T-helper 17 cell (primary cell): Measurements from ENCODE around the gene STON2. TPM values are rescaled to one million over a fixed set of nuclear protein-coding genes. Genes with fewer than 3 reads are reported as not detected.
A peak's percentile ranks its signal among the peaks of the same experiment; 100 is the strongest.
"Not testable (repeated sequence)": the region's sequence is repeated elsewhere in the genome, so short reads cannot be mapped to it uniquely, and the experiment has no call there.

Source experiments
- ATAC-seq: fragments of 150-1000 bp; cut with Tn5 transposase; 2 replicates; pipeline ENCODE4 v1.10.0; 2021; ENCODE audit warnings: mild to moderate bottlenecking, moderate library complexity
- DNase-seq, 3 donors: peaks; one replicate each; pipeline versions ENCODE4 v3.0.0 to v3.0.0-alpha.2; 2020 to 2021
- H3K9me3 ChIP-seq: one replicate; pipeline ENCODE4 v1.7.0; 2013; ENCODE audit warnings: low read length, mild to moderate bottlenecking; ENCODE audit not compliant: control insufficient read depth, poor library complexity, severe bottlenecking
- H3K27ac Mint-ChIP-seq: one replicate; pipeline ENCODE4 v1.8.0; 2022; ENCODE audit warnings: mild to moderate bottlenecking, moderate library complexity, mixed read lengths
- H3K27me3 Mint-ChIP-seq: one replicate; pipeline ENCODE4 v1.8.0; 2022; ENCODE audit warnings: mixed read lengths
- H3K36me3 Mint-ChIP-seq: one replicate; pipeline ENCODE4 v1.8.0; 2022; ENCODE audit warnings: low read depth, mixed read lengths
- H3K4me1 Mint-ChIP-seq: one replicate; pipeline ENCODE4 v1.8.0; 2022; ENCODE audit warnings: mild to moderate bottlenecking, mixed read lengths
- H3K4me3 Mint-ChIP-seq: one replicate; pipeline ENCODE4 v1.8.0; 2022; ENCODE audit warnings: mild to moderate bottlenecking, moderate library complexity, mixed read lengths
- total RNA-seq, 4 donors: library from RNA in 2 of 4; stranded (reverse) in 2 of 4; gene quantifications; one replicate each; pipeline ENCODE4 v1.2.3 and lab custom pipeline; 2022 to 2026

Gene STON2
- total RNA-seq, 2 donors from 2014 or later, result 2.3 to 51.1 TPM

GRCh38 chr14:81434230-81434629 lies 34.1 kb upstream of the STON2 start:
- Mint-ChIP-seq H3K36me3 (peaks cover 2% of the 10 kb centered on the region), H3K27ac (no peak overlapping the region), H3K4me1 (peaks cover 12% of the 10 kb centered on the region), H3K27me3 (peaks cover 73% of the 10 kb centered on the region), H3K4me3 (no peak overlapping the region)
- DNase-seq (no peak), ATAC-seq (no peak)
- H3K9me3 ChIP-seq, result no peaks in the 10 kb centered on the region

DNA sequence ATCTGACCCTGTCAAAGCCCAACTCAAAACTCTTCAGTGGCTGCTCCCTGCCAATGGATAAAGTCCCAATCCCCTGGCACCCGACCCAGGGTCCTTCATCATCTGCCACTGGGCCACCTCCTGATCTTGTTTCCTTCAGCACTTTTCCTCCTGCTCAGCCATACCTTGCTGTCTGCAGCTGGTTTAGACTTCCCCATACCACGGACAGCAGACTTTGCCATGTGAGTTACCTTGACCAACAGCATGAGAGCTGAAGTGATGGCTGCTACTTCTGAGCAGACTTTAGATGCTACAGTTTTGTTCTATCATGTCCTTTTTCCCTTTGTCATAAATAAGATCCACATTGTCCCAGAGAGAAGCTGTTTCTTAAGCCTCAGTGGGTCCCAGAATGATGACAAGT lies 33.3 kb upstream of the STON2 start:
- Mint-ChIP-seq H3K27ac (no peak overlapping the region), H3K36me3 (peaks cover 2% of the 10 kb centered on the region), H3K4me1 (peaks cover 12% of the 10 kb centered on the region), H3K4me3 (no peak overlapping the region), H3K27me3 (peaks cover 73% of the 10 kb centered on the region)
- ATAC-seq (no peak), DNase-seq (no peak)
- H3K9me3 ChIP-seq, result no peaks in the 10 kb centered on the region

DNA sequence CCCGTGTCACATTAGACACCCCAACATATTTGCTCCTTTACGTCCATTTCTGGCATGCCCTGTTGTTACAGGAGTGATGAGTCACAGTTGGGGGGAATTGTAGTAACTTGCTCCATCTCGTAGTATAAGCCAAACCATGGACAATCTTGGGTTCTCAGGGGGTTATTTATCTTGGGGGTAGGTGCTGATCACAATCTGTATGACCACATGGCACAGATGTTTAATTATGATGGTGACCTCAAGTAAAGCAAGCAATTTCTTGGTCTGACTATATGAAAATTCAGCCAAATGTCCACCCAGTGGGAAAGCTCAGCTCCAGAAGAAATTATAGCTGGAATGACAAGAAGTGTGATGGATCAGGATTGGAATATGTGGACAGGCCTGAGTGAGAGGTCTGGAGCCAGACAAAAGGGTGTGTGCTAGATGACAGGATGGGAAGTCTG lies 32.1 kb upstream of the STON2 start:
- H3K27me3 Mint-ChIP-seq, result peaks cover 73% of the 10 kb centered on the region
- no peak overlapping the region for H3K4me3 Mint-ChIP-seq
- ATAC-seq, result no peak

DNA sequence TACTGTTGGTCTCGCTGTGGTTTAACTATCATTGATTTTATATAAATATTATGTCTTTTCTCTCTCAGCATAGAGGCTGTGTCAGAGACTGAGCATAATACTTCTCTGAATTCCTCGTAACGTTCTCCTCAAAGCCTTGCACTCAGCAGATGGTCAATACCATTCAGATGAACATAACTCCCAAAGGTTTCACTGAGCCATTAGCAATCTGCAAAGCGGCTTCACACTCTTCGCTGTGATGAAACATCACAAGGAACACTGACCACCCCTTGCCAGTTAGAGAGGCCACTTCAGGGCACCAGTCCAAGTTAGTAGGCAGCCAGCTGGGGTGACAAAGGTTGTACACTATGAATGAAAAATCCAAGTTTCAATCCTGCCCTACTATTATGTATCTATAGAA lies 30.1 kb upstream of the STON2 start:
- peaks cover 80% of the 10 kb centered on the region for H3K27me3 Mint-ChIP-seq
- H3K36me3 Mint-ChIP-seq, result peaks cover 3% of the 10 kb centered on the region
- peaks cover 14% of the 10 kb centered on the region for H3K4me1 Mint-ChIP-seq
- H3K4me3 Mint-ChIP-seq, result no peak overlapping the region
- ATAC-seq, result no peak
- no peaks in the 10 kb centered on the region for H3K9me3 ChIP-seq
- DNase-seq, result no peak
- no peak overlapping the region for H3K27ac Mint-ChIP-seq

More for the DNA sequence above, 32.1 kb upstream of the STON2 start:
- Mint-ChIP-seq H3K4me1 (peaks cover 14% of the 10 kb centered on the region), H3K36me3 (peaks cover 2% of the 10 kb centered on the region), H3K27ac (no peak overlapping the region)
- DNase-seq, result no peak
- H3K9me3 ChIP-seq, result no peaks in the 10 kb centered on the region

GRCh38 chr14:81429749-81430148 lies 29.6 kb upstream of the STON2 start:
- not testable (repeated sequence) for ATAC-seq, H3K36me3 Mint-ChIP-seq, H3K4me3 Mint-ChIP-seq, H3K27ac Mint-ChIP-seq, H3K9me3 ChIP-seq, DNase-seq
- peaks cover 80% of the 10 kb centered on the region for H3K27me3 Mint-ChIP-seq
- peaks cover 13% of the 10 kb centered on the region for H3K4me1 Mint-ChIP-seq

DNA sequence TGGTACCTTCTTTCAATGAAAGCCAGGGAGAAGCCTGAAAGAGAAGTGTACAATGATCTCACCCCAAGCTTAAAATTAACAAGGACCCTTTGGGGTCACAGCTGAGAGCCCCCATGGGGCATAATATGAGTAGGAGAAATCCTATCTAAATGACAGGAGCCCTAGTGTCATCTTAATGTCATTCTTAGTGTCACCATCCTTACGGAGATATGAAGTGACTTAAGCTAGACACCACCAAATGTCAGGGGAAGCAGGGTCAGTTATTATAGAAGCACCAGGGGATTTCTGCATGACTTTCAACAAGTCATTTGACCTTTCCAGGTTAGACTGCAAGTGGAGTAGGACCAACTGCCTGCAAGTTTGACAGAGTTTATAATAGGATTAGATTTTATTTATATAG lies 28.9 kb upstream of the STON2 start:
- DNase-seq (no peak), ATAC-seq (no peak)
- Mint-ChIP-seq H3K27ac (no peak overlapping the region), H3K27me3 (peaks cover 75% of the 10 kb centered on the region), H3K4me1 (peaks cover 13% of the 10 kb centered on the region), H3K4me3 (no peak overlapping the region), H3K36me3 (peaks cover 3% of the 10 kb centered on the region)
- no peaks in the 10 kb centered on the region for H3K9me3 ChIP-seq

DNA sequence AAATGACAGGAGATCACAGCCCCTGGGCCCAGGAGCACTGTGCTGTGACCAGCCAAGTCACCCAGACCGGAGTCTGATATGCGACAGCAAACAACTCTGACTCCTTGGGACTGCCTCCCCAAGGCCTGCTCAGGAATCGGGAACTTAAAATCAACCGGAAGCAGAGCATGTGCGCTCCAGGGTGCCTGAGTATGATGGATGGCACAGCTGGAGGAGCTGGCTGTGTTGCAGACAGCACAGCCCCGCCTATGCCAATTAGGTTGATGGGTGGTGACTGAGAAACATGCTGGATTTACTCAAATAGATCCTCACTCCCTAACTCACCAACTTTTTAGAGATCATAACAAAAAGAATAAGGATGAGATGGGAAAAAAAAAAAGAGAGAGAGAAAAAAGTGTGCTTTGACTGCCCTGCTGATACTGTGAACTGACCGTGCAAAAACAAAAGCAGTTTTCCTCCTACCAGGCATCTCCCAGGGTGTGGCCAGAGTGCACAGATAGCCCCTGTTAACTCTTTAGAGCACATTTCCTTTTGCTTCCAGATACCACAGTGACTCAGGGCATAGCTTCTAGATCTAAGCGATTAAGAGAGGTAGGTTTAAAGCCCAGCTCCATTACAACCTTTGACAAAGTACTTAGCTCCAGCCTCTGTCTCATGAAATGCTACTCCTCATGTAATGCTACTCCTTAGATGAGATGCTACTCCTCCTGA lies 27.4 kb upstream of the STON2 start:
- DNase-seq (no peak), ATAC-seq (no peak)
- H3K4me3 Mint-ChIP-seq, result no peak overlapping the region
- H3K36me3 Mint-ChIP-seq, result peaks cover 3% of the 10 kb centered on the region
- peaks cover 10% of the 10 kb centered on the region for H3K4me1 Mint-ChIP-seq
- no peak overlapping the region for H3K27ac Mint-ChIP-seq
- peaks cover 66% of the 10 kb centered on the region for H3K27me3 Mint-ChIP-seq
- H3K9me3 ChIP-seq, result no peaks in the 10 kb centered on the region

DNA sequence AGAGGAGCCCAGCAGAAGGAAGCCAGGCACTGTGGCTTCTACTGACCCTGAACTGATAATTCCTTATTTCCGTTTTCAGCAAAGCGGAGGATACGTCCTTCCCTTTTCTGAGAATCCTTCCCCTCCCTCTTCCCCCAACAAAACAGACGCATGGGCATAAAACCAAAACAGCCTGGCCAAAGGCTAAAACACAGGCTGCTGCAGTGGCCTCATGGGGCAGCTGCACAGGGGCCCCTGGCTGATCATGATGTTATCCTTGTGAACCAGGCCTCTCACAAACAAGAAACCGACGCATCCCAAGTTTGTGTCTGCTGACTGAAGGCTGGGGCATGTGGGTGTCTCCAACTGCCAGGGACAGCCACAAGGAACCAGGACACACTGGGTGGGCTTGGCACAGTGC lies 23.4 kb upstream of the STON2 start:
- H3K4me1 Mint-ChIP-seq, result peaks cover 7% of the 10 kb centered on the region
- H3K4me3 Mint-ChIP-seq, result no peak overlapping the region
- DNase-seq (no peak), ATAC-seq (no peak)
- H3K9me3 ChIP-seq, result no peaks in the 10 kb centered on the region
- H3K27me3 Mint-ChIP-seq, result peaks cover 43% of the 10 kb centered on the region
- peaks cover 3% of the 10 kb centered on the region for H3K36me3 Mint-ChIP-seq
- H3K27ac Mint-ChIP-seq, result no peak overlapping the region

GRCh38 chr14:81418057-81418790 lies 18.1 kb upstream of the STON2 start:
- Mint-ChIP-seq H3K27ac (no peak overlapping the region), H3K27me3 (peaks cover 4% of the 10 kb centered on the region), H3K4me3 (no peak overlapping the region), H3K36me3 (no peaks in the 10 kb centered on the region), H3K4me1 (no peaks in the 10 kb centered on the region)
- H3K9me3 ChIP-seq, result no peaks in the 10 kb centered on the region
- DNase-seq (no peak), ATAC-seq (no peak)

DNA sequence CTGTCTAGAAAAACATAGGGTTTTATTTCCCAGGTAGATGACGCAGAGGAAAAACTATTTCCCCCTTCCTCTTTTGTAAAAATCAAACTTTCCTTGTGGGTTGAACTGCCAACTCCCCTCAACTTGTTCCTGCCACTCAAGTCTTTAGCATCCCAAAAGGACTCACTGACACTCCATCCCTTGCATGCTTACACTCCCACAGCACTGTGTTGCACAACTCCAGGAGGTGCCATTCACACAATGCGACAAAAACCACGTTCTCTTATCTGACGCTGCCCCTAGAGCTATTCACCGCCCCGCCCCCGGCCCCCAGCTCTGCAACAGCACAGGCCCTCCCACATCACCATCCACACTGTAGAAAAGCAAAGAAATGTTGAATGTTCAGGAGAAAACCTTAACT lies 16.9 kb upstream of the STON2 start:
- no peak for DNase-seq
- H3K9me3 ChIP-seq, result no peaks in the 10 kb centered on the region
- no peak overlapping the region for H3K4me3 Mint-ChIP-seq
- no peak for ATAC-seq
- H3K27ac Mint-ChIP-seq, result no peak overlapping the region
- H3K36me3 Mint-ChIP-seq, result no peaks in the 10 kb centered on the region
- H3K4me1 Mint-ChIP-seq, result no peaks in the 10 kb centered on the region
- peaks cover 4% of the 10 kb centered on the region for H3K27me3 Mint-ChIP-seq

DNA sequence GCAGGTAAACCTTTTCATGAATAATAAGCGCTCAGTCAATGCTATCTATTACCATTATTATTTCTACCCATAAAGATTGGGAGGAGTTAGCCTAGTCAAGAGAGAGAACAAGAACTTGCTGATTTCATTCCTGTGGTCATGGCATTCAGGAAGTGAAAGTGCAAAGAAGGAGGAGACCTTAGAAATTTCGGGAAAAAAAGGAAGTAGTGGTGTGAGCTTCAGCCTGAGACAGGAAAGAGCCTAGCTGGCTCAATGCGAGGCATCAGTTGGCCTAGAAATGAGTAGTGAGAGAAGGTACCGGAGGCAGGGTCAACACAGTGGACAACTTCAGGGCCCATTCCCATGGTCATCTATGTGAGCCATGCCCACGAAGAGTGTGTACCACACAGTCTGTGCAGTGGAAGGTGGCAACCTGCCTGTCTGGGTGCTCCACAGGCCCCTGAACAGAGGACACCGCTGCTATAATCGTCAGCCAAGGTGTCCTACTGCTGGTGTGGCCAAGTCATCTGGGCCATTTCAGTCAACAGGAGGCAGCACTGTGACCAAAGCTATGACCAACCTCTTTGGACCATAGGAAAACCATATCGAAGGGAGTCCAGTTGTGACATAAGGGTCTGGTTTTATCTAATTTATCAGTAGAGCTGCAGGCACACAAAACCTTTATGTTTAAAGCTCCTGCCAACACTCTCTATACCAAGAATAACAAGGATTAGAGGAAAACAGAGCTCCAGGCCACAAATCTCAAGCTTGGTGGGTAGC lies 16.2 kb upstream of the STON2 start:
- no peak overlapping the region for H3K27ac Mint-ChIP-seq
- H3K27me3 Mint-ChIP-seq, result peaks cover 4% of the 10 kb centered on the region
- H3K9me3 ChIP-seq, result no peaks in the 10 kb centered on the region
- no peak overlapping the region for H3K4me3 Mint-ChIP-seq
- ATAC-seq (peak; percentile 25), DNase-seq (no peak)
- H3K4me1 Mint-ChIP-seq, result no peaks in the 10 kb centered on the region
- no peaks in the 10 kb centered on the region for H3K36me3 Mint-ChIP-seq

DNA sequence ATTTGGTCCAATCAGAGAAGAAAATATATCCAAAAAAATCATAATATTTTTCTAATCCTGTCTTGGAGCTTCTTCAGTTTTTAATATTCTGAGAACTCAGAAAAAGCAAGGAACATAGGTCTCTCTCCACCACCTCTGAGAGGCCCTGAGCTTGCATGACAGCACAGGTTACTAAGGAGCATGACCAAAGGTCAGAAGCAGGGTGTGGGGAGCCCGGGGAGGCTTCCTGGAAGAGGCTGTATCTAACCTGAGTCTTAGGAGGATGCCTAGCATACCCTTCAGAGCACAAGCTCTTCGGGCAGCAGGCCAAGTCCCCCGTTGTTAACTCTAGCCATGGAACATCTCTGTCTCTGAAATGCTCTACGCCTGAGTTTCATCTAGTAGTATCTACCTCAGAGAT lies 15.7 kb upstream of the STON2 start:
- H3K9me3 ChIP-seq, result no peaks in the 10 kb centered on the region
- H3K27ac Mint-ChIP-seq, result no peak overlapping the region
- no peaks in the 10 kb centered on the region for H3K36me3 Mint-ChIP-seq
- H3K4me1 Mint-ChIP-seq, result no peaks in the 10 kb centered on the region
- peaks cover 8% of the 10 kb centered on the region for H3K27me3 Mint-ChIP-seq
- DNase-seq (no peak), ATAC-seq (no peak)
- no peak overlapping the region for H3K4me3 Mint-ChIP-seq

GRCh38 chr14:81414123-81414522 lies 14.0 kb upstream of the STON2 start:
- peaks cover 19% of the 10 kb centered on the region for H3K27me3 Mint-ChIP-seq
- no peak overlapping the region for H3K4me3 Mint-ChIP-seq
- no peak for DNase-seq
- H3K4me1 Mint-ChIP-seq, result no peaks in the 10 kb centered on the region
- H3K9me3 ChIP-seq, result no peaks in the 10 kb centered on the region
- no peaks in the 10 kb centered on the region for H3K36me3 Mint-ChIP-seq
- H3K27ac Mint-ChIP-seq, result no peak overlapping the region
- no peak for ATAC-seq
